HepG2 (cell line): Measurements from ENCODE around the gene XXYLT1. TPM values are rescaled to one million over a fixed set of nuclear protein-coding genes. Genes with fewer than 3 reads are reported as not detected.

Source experiments
- ATAC-seq: fragments of 200-7000 bp; cut with Tn5 transposase; 3 replicates; pipeline ENCODE4 v1.9.1; 2020; ENCODE audit warnings: mild to moderate bottlenecking, moderate library complexity
- BruUV-seq: library from RNA; stranded (reverse); fragments of 400-500 nt; replicated peaks from 2 replicates; lab custom pipeline; 2021; lab: Mats Ljungman, UMichigan
- CTCF ChIA-PET: fragments of 300-600 bp; formaldehyde crosslinking; extraction: SDS; loops from one replicate; lab custom pipeline; 2021; ENCODE audit warnings: low total read pairs, inconsistent platforms, low intra/inter-chr PET ratio; lab: Yijun Ruan, JAX
- POLR2A ChIA-PET: fragments of 350-600 bp; sonication (Branson Sonifier 250); formaldehyde crosslinking; loops from one replicate; lab custom pipeline; 2020; ENCODE audit warnings: antibody characterized with exemption, inconsistent platforms; lab: Yijun Ruan, JAX
- DNase-seq: peaks from one replicate; pipeline ENCODE4 v3.0.0-alpha.2; 2015; ENCODE audit warnings: low spot score
- FAIRE-seq: peaks from 3 replicates; lab custom pipeline; 2011; peaks lifted over from hg19 to GRCh38; lab: Jason Lieb, UNC
- H2AFZ ChIP-seq: one replicate; pipeline ENCODE4 v1.6.1; 2011; ENCODE audit warnings: low read length, inconsistent platforms
- H3K27ac ChIP-seq: fragments of 300-600 bp; 3 replicates; pipeline ENCODE4 v1.8.0; 2011; ENCODE audit warnings: mixed run types, mild to moderate bottlenecking, mixed read lengths, low read length, inconsistent platforms; ENCODE audit not compliant: insufficient read depth; ENCODE audit errors: extremely low read length
- H3K27me3 ChIP-seq, 2 experiments: fragments of 200-600 bp in 1 of 2; 2 replicates in 1 of 2; 3 replicates in 1 of 2; pipeline versions ENCODE4 v1.6.0 to v1.8.0; 2011; ENCODE audit warnings: low read length in 2 of 2, mild to moderate bottlenecking in 2 of 2, moderate library complexity in 2 of 2, inconsistent platforms in 1 of 2; ENCODE audit not compliant: insufficient read depth in 2 of 2, control insufficient read depth in 1 of 2
- H3K36me3 ChIP-seq, 2 experiments: fragments of 200-600 bp in 1 of 2; replicated peaks in 1 of 2; 2 replicates in 1 of 2; 3 replicates in 1 of 2; pipeline versions ENCODE4 v1.5.1 to v1.8.0; 2011; ENCODE audit warnings: low read length in 2 of 2, inconsistent platforms in 1 of 2; ENCODE audit not compliant: insufficient read depth in 2 of 2, control insufficient read depth in 1 of 2
- H3K4me1 ChIP-seq: 2 replicates; pipeline ENCODE4 v1.5.1; 2012; ENCODE audit warnings: low read length, inconsistent platforms; ENCODE audit not compliant: insufficient read depth
- H3K4me2 ChIP-seq: 2 replicates; pipeline ENCODE4 v1.6.0; 2011; ENCODE audit warnings: low read depth, low read length, inconsistent platforms
- H3K4me3 ChIP-seq, 3 experiments: fragments of 200-600 bp in 1 of 3; sonication (generic), shearing (Covaris generic) in 1 of 3; replicated peaks in 1 of 3; 2 replicates each; pipeline ENCODE4 v1.5.1; 2011 to 2016; ENCODE audit warnings: low read length in 3 of 3, inconsistent platforms in 2 of 3, low read depth in 2 of 3, mild to moderate bottlenecking in 2 of 3, control low read depth in 1 of 3, mixed read lengths in 1 of 3; ENCODE audit not compliant: insufficient read depth in 1 of 3
- H3K79me2 ChIP-seq: one replicate; pipeline ENCODE4 v1.6.1; 2011; ENCODE audit warnings: low read length, inconsistent platforms; ENCODE audit not compliant: insufficient read depth
- H3K9ac ChIP-seq: 2 replicates; pipeline ENCODE4 v1.6.0; 2011; ENCODE audit warnings: mild to moderate bottlenecking, low read depth, low read length, inconsistent platforms; ENCODE audit not compliant: insufficient read depth
- H3K9me3 ChIP-seq: 2 replicates; pipeline ENCODE4 v1.5.1; 2012; ENCODE audit warnings: mild to moderate bottlenecking, low read length
- H4K20me1 ChIP-seq: 2 replicates; pipeline ENCODE4 v1.6.0; 2011; ENCODE audit warnings: inconsistent platforms, mild to moderate bottlenecking, low read length, moderate library complexity; ENCODE audit not compliant: insufficient read depth
- CENPBD1 ChIP-seq: sonication (generic); formaldehyde crosslinking; IDR thresholded peaks from 2 replicates; pipeline ENCODE4 v1.8.0; 2022; ENCODE audit warnings: missing genetic modification reagents, low read depth, mild to moderate bottlenecking, borderline replicate concordance
- CSRNP1 ChIP-seq: sonication (generic); formaldehyde crosslinking; IDR thresholded peaks from 2 replicates; pipeline ENCODE4 v1.8.1; 2023; ENCODE audit warnings: mild to moderate bottlenecking, missing genetic modification reagents
- ELK4 ChIP-seq: sonication (generic); formaldehyde crosslinking; IDR thresholded peaks from 2 replicates; pipeline ENCODE4 v1.9.0; 2021; ENCODE audit warnings: missing genetic modification reagents, borderline replicate concordance
- HMGXB4 ChIP-seq, 2 experiments: sonication (generic) in 1 of 2; formaldehyde crosslinking in 1 of 2; IDR thresholded peaks; 2 replicates each; pipeline versions ENCODE4 v1.4.0 to v1.6.1; 2018 to 2020; ENCODE audit warnings: missing genetic modification reagents in 2 of 2, borderline replicate concordance in 1 of 2, low read depth in 1 of 2, mild to moderate bottlenecking in 1 of 2, missing biosample characterization in 1 of 2
- HNRNPL ChIP-seq: fragments of 200-400 bp; formaldehyde crosslinking; IDR thresholded peaks from 2 replicates; pipeline ENCODE4 v1.6.1; 2017; ENCODE audit warnings: mild to moderate bottlenecking, low read depth, low read length
- HOXA3 ChIP-seq: sonication (generic); formaldehyde crosslinking; IDR thresholded peaks from 2 replicates; pipeline ENCODE4 v1.5.0; 2020; ENCODE audit warnings: missing genetic modification reagents
- POLR2AphosphoS2 ChIP-seq: IDR thresholded peaks from 2 replicates; pipeline ENCODE4 v1.6.1; 2011; ENCODE audit warnings: low read depth, low read length, improper control_type of control experiment
- TAF15 ChIP-seq: fragments of 200-400 bp; formaldehyde crosslinking; IDR thresholded peaks from one replicate; pipeline ENCODE4 v1.6.1; 2018; ENCODE audit warnings: mild to moderate bottlenecking, low read depth, low read length; ENCODE audit not compliant: poor library complexity, severe bottlenecking
- TMF1 ChIP-seq: sonication (generic); formaldehyde crosslinking; IDR thresholded peaks from 2 replicates; pipeline ENCODE4 v1.8.1; 2022; ENCODE audit warnings: low read depth, missing genetic modification reagents
- ZFP37 ChIP-seq: sonication (generic); formaldehyde crosslinking; IDR thresholded peaks from 2 replicates; pipeline ENCODE4 v1.4.0; 2020; ENCODE audit warnings: missing genetic modification reagents, borderline replicate concordance
- ZNF207 ChIP-seq: fragments of 450-650 bp; IDR thresholded peaks from 2 replicates; pipeline ENCODE4 v1.6.1; 2016; ENCODE audit warnings: antibody characterized with exemption, borderline replicate concordance
- ZNF7 ChIP-seq: IDR thresholded peaks from 2 replicates; pipeline ENCODE4 v1.6.1; 2016; ENCODE audit warnings: missing biosample characterization, missing genetic modification reagents
- ZNF777 ChIP-seq: sonication (generic); formaldehyde crosslinking; IDR thresholded peaks from 2 replicates; pipeline ENCODE4 v1.4.0; 2020; ENCODE audit warnings: missing genetic modification reagents
- ZNF841 ChIP-seq: sonication (generic); formaldehyde crosslinking; IDR thresholded peaks from 2 replicates; pipeline ENCODE4 v1.8.1; 2023; ENCODE audit warnings: missing genetic modification reagents, borderline replicate concordance
- ZSCAN9 ChIP-seq: IDR thresholded peaks from 2 replicates; pipeline ENCODE4 v1.6.1; 2016; ENCODE audit warnings: borderline replicate concordance
- WGBS: methylation state at CpG from one replicate; pipeline ENCODE4 v1.1.6; 2017; ENCODE audit warnings: low lambda C conversion rate; 5-methylcytosine and 5-hydroxymethylcytosine counted together
- in situ Hi-C: cut with HindIII; loops from 2 replicates; pipeline ENCODE4 v1.10.0; 2017; ENCODE audit warnings: low pct_unique_long_range_greater_than_20kb; ENCODE audit not compliant: extremely low pct_ligation_motif_present
- intact Hi-C: fragments of 100-400 bp; cut with micrococcal nuclease; formaldehyde crosslinking; loops from one replicate; pipeline ENCODE4 v1.10.0; 2022; ENCODE audit not compliant: unreplicated experiment
- polyA plus RNA-seq, 8 experiments: library from polyadenylated mRNA; depleted of rRNA in 3 of 8; stranded (reverse) in 7 of 8; unstranded in 1 of 8; fragments of >200 nt; fragmentation: Illumina TruSeq in 4 of 8; extraction: Trizol in 4 of 8; gene quantifications; 2 replicates each; pipeline versions ENCODE4 v1.2.1 to v1.2.3, GENCODE V29; 2011 to 2016; ENCODE audit warnings: low read depth in 4 of 8, missing spikeins in 1 of 8, mixed read lengths in 1 of 8; ENCODE audit not compliant: insufficient read depth in 1 of 8
- total RNA-seq, 5 experiments: library from RNA; depleted of rRNA; stranded (reverse); fragments of >200 nt; fragmentation: Illumina TruSeq; extraction: Trizol; gene quantifications; 2 replicates each; pipeline ENCODE4 v1.2.3, GENCODE V29; 2016; ENCODE audit warnings: low read depth in 1 of 5

XXYLT1 gene
- total and polyA plus RNA-seq, 2 of the 13 experiments (the other 11 are each of a cell fraction or from before 2014, with no cell fraction given): 17.7 to 19.0 TPM

GRCh38 chr3:195133462-195133861 is 137.5 kb downstream of the XXYLT1 start:
- intact Hi-C loops: no loop called here
- no peak for TF ChIP-seq ZFP37 (CRISPR knock-in tag)
- TF ChIP-seq TMF1 (CRISPR knock-in tag): no peak
- TF ChIP-seq ZSCAN9 (CRISPR knock-in tag): no peak
- no peak for TF ChIP-seq POLR2AphosphoS2
- no peak for TF ChIP-seq ZNF207
- TF ChIP-seq ELK4 (CRISPR knock-in tag): no peak
- TF ChIP-seq CSRNP1 (CRISPR knock-in tag): no peak
- TF ChIP-seq HNRNPL: no peak
- TF ChIP-seq CENPBD1 (CRISPR knock-in tag): no peak
- no peak for TF ChIP-seq ZNF777 (CRISPR knock-in tag)
- TF ChIP-seq ZNF841 (CRISPR knock-in tag): no peak
- TF ChIP-seq HMGXB4 (CRISPR knock-in tag; IDR thresholded peaks at IDR 0.05; ENCODE audit: borderline replicate concordance in 1 of 2, low read depth in 1 of 2): no peak
- no peak for TF ChIP-seq TAF15
- no peak for TF ChIP-seq ZNF7 (CRISPR knock-in tag)
- TF ChIP-seq HOXA3 (CRISPR knock-in tag): no peak

More at GRCh38 chr3:195133462-195133861, 137.5 kb downstream of the XXYLT1 start:
- ATAC-seq (no peak), DNase-seq (no peak), FAIRE-seq (no peak)
- 96% methylated on average over 12 of the region's 12 CpGs for WGBS
- CTCF ChIA-PET: no interaction called here
- POLR2A ChIA-PET: no interaction called here
- Histone ChIP-seq H3K79me2 (no peaks in the 10 kb centered on the region), H3K27ac (no peak overlapping the region), H3K9ac (no peak overlapping the region), H4K20me1 (no peaks in the 10 kb centered on the region), H2AFZ (no peak overlapping the region), H3K36me3 (peaks cover 2% of the 10 kb centered on the region in 2 experiments; a peak in 1 of 5 replicates), H3K4me1 (no peaks in the 10 kb centered on the region), H3K9me3 (no peaks in the 10 kb centered on the region), H3K4me3 (no peak overlapping the region), H3K27me3 (no peaks in the 10 kb centered on the region), H3K4me2 (no peak overlapping the region)
- in situ Hi-C loops: no loop called here
- BruUV-seq: no TSS peak
